ENCODE results near the gene AUP1.

The AUP1 gene

DNA sequence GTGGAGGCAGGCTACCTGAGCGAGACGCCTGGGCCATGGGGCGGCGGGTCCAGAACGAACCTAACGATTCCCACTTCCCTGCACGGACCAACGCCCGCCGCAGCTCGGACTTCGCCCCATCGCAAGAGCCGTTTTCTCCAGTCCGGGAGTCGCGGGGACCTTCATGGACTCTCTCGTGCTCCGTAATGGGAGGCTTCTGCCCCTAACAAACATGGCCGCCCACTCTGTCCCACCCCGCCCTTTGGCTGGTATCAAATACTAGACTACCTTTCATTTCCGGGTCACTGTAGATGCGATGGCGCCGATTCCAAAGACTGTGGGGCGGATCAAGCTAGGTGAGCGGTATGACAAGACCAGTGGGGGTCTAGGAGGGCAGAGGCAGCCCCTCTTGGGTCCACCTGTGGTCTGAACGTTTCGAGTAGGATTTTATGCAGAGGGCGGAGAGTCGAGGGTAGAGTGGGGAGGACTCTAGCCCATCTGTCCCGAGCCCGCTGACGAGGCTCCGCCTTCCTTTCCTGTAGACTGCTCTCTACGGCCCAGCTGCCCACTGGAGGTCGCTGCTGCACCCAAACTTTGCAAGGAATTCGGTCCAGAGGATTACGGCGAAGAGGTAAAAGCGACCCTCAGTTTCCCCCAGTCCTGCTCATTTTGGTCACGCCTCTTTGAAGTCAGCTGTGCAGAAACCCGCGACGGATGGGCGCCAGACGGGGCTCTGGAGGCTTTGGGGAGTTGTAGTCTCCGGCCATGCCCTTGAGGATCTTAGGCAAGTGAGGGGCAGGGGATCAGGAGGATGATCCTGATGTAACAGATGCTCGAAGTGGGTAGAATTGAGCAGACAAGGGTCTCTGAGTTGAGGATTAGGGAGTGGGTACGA lies 46.5 kb downstream of the AUP1 start, which contains the start of the genes CCDC142 and TTC31:
TSS of gene CCDC142 (minus strand) at position 198 of the 874 bp plus-strand sequence. CDS start at position 37, 161 bp downstream.
TSS of gene TTC31 (plus strand) at position 281 of the 874 bp plus-strand sequence. CDS start at position 296, 15 bp downstream.
- peak within 1 kb of the TSS; percentile 90 for H3K4me3 ChIP-seq (ENCODE audit: low read depth, low read length)
- peak; percentile 75 for DNase-seq (ENCODE audit: low read depth)

DNA sequence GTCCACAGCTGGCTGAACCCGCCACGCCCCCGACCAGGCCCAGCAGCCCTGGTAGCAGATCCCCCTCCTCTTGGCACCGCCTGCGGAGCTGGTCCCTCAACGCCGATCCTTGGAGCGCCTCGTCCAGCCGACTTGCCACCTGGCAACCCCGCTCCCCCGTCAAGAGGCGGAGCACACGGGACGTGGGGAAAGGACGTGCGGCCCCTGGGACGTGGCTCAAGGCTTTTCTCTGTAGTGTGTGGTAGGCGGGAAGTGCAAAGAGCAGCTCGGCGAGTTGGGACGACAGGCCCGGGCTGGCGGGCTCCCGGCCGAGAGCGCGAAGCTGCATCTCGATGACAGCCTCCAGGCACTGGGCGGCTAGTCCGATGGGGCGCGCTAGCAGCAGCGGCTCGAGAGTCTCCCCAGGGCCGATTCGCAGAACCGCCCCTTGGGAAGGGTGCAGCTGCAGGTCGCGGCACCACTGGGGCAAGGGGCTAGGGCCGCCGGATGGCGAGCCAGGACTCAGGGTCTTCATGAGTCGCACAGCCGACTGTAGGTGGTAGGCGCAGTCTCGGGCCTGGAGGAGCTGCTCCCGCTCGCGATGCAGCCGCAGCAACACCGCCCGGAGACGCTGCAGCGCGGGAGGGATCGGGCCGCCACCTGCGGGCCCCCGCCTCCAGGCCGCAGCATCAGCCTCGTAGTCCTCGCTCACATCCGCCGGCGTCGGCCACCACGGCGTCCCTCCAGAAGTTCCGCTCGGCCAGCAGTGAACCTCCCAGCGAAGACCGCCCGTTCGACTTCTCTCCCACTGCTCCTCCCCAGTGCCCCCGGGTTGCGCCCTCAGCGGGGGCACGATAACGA lies 47.3 kb downstream of the AUP1 start:
- DNase-seq (ENCODE audit: low read depth): no peak

DNA sequence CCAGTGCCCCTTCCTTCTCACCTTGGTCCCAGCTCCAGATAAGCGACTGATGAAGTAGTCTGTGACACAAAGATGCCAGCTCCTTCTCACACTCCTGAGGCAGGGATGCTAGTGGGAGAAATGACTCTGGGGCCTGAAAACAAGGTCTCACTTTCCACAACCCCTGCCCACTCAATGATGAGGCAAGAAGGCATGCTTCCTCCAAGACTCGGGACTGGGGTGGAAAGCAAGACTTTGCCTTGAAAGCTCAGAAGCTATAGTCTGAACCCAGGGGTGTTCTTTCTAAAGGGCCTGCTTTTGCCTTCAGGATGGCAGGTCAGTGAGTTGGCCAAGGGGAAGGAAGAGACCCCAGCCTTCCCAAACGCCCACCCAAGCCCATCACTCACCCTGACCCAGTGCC lies 48.1 kb downstream of the AUP1 start:
- peak overlapping the region; percentile 90 for H3K4me3 ChIP-seq (ENCODE audit: low read depth, low read length)
- DNase-seq (ENCODE audit: low read depth): no peak

More for the DNA sequence above, 47.3 kb downstream of the AUP1 start:
- H3K4me3 ChIP-seq (ENCODE audit: low read depth, low read length): peak overlapping the region; percentile 90

All from skeletal muscle cell (primary cell).